Measurements from ENCODE around the gene SLCO1A2. TPM values are rescaled to one million over a fixed set of nuclear protein-coding genes. Genes with fewer than 3 reads are reported as not detected.

The SLCO1A2 gene
- total and polyA plus RNA-seq, 2 experiments from 2014 or later: 10.2 to 10.8 TPM

DNA sequence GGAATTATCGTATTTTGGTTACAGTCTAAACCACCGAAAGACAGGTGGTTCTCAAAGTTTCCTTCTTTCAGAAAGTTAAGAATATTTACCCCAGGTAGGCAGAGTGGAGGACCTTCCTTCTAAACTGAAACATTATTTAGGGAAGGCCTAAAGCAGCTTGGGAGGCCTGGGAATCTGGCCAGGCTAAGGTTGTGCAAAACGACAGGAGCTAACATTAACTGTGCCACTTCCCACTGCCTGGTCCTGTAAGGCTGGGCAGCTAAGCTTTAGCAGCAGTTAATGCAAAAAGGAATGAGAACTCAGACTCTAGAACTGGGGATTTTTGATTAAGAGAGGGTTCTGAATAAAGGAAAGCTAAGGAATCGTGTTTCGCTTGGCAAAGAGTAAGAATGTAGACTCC, 82.6 kb downstream of the SLCO1A2 start:
- H3K4me3 ChIP-seq: no peak overlapping the region
- H2AFZ ChIP-seq: no peak overlapping the region
- H3K9me2 ChIP-seq (ENCODE audit: insufficient read depth): no peaks in the 10 kb centered on the region
- no peaks in the 10 kb centered on the region for H4K20me1 ChIP-seq (replicated peaks; ENCODE audit: insufficient read depth)
- no peaks in the 10 kb centered on the region for H3K27me3 ChIP-seq (ENCODE audit: insufficient read depth)
- H3K27ac ChIP-seq (ENCODE audit: low read depth): no peak overlapping the region
- H3K27ac Mint-ChIP-seq: no peak overlapping the region
- H3K79me2 ChIP-seq (replicated peaks; ENCODE audit: insufficient read depth): no peaks in the 10 kb centered on the region
- no peaks in the 10 kb centered on the region for H3K4me1 Mint-ChIP-seq
- 0 out of 2 replicates have a peak, but pooled peaks cover 3% of the 10 kb centered on the region for H3K36me3 ChIP-seq (ENCODE audit: insufficient read depth)
- no peak for DNase-seq (ENCODE audit: low spot score)
- no peaks in the 10 kb centered on the region for H3K4me1 ChIP-seq (ENCODE audit: insufficient read depth)
- peaks cover 2% of the 10 kb centered on the region; the same call in 2 of the 3 replicates for H3K9me3 Mint-ChIP-seq
- TF ChIP-seq POLR2AphosphoS5 (IDR thresholded peaks at IDR 0.05; ENCODE audit: low read depth) (no peak), EZH2phosphoT487 (IDR thresholded peaks at IDR 0.05; ENCODE audit: unreplicated experiment) (no peak), EZH2 (IDR thresholded peaks at IDR 0.05; ENCODE audit: low read depth, unreplicated experiment) (no peak), CREB1 (CRISPR knock-in tag; IDR thresholded peaks at IDR 0.05; ENCODE audit: low read depth) (no peak), NANOG (IDR thresholded peaks at IDR 0.05; ENCODE audit: borderline replicate concordance) (no peak), STAT1 (IDR thresholded peaks at IDR 0.05; ENCODE audit: unreplicated experiment) (no peak), ZNF331 (CRISPR knock-in tag; IDR thresholded peaks at IDR 0.05; ENCODE audit: low read depth) (no peak), JUNB (IDR thresholded peaks at IDR 0.05; ENCODE audit: unreplicated experiment) (no peak), ZNF114 (CRISPR knock-in tag; IDR thresholded peaks at IDR 0.05) (no peak)
- TF ChIP-seq, protein P1, sequence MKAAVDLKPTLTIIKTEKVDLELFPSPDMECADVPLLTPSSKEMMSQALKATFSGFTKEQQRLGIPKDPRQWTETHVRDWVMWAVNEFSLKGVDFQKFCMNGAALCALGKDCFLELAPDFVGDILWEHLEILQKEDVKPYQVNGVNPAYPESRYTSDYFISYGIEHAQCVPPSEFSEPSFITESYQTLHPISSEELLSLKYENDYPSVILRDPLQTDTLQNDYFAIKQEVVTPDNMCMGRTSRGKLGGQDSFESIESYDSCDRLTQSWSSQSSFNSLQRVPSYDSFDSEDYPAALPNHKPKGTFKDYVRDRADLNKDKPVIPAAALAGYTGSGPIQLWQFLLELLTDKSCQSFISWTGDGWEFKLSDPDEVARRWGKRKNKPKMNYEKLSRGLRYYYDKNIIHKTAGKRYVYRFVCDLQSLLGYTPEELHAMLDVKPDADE (IDR thresholded peaks at IDR 0.05): no peak
- TF ChIP-seq, protein P2, sequence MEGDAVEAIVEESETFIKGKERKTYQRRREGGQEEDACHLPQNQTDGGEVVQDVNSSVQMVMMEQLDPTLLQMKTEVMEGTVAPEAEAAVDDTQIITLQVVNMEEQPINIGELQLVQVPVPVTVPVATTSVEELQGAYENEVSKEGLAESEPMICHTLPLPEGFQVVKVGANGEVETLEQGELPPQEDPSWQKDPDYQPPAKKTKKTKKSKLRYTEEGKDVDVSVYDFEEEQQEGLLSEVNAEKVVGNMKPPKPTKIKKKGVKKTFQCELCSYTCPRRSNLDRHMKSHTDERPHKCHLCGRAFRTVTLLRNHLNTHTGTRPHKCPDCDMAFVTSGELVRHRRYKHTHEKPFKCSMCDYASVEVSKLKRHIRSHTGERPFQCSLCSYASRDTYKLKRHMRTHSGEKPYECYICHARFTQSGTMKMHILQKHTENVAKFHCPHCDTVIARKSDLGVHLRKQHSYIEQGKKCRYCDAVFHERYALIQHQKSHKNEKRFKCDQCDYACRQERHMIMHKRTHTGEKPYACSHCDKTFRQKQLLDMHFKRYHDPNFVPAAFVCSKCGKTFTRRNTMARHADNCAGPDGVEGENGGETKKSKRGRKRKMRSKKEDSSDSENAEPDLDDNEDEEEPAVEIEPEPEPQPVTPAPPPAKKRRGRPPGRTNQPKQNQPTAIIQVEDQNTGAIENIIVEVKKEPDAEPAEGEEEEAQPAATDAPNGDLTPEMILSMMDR (conservative IDR thresholded peaks at IDR 0.05; ENCODE audit: low read depth in 2 of 2): no peak
- TF ChIP-seq, protein P3, sequence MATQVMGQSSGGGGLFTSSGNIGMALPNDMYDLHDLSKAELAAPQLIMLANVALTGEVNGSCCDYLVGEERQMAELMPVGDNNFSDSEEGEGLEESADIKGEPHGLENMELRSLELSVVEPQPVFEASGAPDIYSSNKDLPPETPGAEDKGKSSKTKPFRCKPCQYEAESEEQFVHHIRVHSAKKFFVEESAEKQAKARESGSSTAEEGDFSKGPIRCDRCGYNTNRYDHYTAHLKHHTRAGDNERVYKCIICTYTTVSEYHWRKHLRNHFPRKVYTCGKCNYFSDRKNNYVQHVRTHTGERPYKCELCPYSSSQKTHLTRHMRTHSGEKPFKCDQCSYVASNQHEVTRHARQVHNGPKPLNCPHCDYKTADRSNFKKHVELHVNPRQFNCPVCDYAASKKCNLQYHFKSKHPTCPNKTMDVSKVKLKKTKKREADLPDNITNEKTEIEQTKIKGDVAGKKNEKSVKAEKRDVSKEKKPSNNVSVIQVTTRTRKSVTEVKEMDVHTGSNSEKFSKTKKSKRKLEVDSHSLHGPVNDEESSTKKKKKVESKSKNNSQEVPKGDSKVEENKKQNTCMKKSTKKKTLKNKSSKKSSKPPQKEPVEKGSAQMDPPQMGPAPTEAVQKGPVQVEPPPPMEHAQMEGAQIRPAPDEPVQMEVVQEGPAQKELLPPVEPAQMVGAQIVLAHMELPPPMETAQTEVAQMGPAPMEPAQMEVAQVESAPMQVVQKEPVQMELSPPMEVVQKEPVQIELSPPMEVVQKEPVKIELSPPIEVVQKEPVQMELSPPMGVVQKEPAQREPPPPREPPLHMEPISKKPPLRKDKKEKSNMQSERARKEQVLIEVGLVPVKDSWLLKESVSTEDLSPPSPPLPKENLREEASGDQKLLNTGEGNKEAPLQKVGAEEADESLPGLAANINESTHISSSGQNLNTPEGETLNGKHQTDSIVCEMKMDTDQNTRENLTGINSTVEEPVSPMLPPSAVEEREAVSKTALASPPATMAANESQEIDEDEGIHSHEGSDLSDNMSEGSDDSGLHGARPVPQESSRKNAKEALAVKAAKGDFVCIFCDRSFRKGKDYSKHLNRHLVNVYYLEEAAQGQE (IDR thresholded peaks at IDR 0.05; ENCODE audit: unreplicated experiment): no peak
- TF ChIP-seq, protein P4, sequence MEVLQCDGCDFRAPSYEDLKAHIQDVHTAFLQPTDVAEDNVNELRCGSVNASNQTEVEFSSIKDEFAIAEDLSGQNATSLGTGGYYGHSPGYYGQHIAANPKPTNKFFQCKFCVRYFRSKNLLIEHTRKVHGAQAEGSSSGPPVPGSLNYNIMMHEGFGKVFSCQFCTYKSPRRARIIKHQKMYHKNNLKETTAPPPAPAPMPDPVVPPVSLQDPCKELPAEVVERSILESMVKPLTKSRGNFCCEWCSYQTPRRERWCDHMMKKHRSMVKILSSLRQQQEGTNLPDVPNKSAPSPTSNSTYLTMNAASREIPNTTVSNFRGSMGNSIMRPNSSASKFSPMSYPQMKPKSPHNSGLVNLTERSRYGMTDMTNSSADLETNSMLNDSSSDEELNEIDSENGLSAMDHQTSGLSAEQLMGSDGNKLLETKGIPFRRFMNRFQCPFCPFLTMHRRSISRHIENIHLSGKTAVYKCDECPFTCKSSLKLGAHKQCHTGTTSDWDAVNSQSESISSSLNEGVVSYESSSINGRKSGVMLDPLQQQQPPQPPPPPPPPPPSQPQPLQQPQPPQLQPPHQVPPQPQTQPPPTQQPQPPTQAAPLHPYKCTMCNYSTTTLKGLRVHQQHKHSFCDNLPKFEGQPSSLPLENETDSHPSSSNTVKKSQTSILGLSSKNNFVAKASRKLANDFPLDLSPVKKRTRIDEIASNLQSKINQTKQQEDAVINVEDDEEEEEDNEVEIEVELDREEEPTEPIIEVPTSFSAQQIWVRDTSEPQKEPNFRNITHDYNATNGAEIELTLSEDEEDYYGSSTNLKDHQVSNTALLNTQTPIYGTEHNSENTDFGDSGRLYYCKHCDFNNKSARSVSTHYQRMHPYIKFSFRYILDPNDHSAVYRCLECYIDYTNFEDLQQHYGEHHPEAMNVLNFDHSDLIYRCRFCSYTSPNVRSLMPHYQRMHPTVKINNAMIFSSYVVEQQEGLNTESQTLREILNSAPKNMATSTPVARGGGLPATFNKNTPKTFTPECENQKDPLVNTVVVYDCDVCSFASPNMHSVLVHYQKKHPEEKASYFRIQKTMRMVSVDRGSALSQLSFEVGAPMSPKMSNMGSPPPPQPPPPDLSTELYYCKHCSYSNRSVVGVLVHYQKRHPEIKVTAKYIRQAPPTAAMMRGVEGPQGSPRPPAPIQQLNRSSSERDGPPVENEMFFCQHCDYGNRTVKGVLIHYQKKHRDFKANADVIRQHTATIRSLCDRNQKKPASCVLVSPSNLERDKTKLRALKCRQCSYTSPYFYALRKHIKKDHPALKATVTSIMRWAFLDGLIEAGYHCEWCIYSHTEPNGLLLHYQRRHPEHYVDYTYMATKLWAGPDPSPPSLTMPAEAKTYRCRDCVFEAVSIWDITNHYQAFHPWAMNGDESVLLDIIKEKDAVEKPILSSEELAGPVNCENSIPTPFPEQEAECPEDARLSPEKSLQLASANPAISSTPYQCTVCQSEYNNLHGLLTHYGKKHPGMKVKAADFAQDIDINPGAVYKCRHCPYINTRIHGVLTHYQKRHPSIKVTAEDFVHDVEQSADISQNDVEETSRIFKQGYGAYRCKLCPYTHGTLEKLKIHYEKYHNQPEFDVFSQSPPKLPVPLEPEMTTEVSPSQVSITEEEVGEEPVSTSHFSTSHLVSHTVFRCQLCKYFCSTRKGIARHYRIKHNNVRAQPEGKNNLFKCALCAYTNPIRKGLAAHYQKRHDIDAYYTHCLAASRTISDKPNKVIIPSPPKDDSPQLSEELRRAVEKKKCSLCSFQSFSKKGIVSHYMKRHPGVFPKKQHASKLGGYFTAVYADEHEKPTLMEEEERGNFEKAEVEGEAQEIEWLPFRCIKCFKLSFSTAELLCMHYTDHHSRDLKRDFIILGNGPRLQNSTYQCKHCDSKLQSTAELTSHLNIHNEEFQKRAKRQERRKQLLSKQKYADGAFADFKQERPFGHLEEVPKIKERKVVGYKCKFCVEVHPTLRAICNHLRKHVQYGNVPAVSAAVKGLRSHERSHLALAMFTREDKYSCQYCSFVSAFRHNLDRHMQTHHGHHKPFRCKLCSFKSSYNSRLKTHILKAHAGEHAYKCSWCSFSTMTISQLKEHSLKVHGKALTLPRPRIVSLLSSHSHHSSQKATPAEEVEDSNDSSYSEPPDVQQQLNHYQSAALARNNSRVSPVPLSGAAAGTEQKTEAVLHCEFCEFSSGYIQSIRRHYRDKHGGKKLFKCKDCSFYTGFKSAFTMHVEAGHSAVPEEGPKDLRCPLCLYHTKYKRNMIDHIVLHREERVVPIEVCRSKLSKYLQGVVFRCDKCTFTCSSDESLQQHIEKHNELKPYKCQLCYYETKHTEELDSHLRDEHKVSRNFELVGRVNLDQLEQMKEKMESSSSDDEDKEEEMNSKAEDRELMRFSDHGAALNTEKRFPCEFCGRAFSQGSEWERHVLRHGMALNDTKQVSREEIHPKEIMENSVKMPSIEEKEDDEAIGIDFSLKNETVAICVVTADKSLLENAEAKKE (CRISPR knock-in tag; IDR thresholded peaks at IDR 0.05): no peak
- no peak overlapping the region for H3K4me2 ChIP-seq
- ATAC-seq: no peak
- no peaks in the 10 kb centered on the region for H3K27me3 Mint-ChIP-seq (ENCODE audit: insufficient read depth, low read depth, poor library complexity)
- no peaks in the 10 kb centered on the region for H3F3A ChIP-seq (replicated peaks; ENCODE audit: low read depth)
- no peaks in the 10 kb centered on the region for H3K36me3 Mint-ChIP-seq (ENCODE audit: low read depth)
- no peak overlapping the region for H3K4me3 Mint-ChIP-seq

Measured in GM23338 (cell line).